ENCODE data around the gene IWS1. TPM values are rescaled to one million over a fixed set of nuclear protein-coding genes. Genes with fewer than 3 reads are reported as not detected.
A peak's percentile ranks its signal among the peaks of the same experiment; 100 is the strongest.

Gene IWS1
- total RNA-seq = 10 to 100 TPM; 24.0 to 51.8 (median 43.2) TPM

- DNase-seq (ENCODE audit: low spot score in 2 of 2) = peak; percentile 94 to 96
- Histone ChIP-seq H3K9me3 (no peaks in the 10 kb centered on the region), H3K27me3 (no peaks in the 10 kb centered on the region), H3K4me3 (peak within 1 kb of the TSS; percentile 86 to 97 (median 87)), H3K36me3 (no peaks in the 10 kb centered on the region), H3K4me1 (no peaks in the 10 kb centered on the region), H3K27ac (peak within 1 kb of the TSS; percentile 94 to 95)
- TF ChIP-seq CTCF (IDR thresholded peaks at IDR 0.05) (peak; percentile 26 to 70 (median 57)), POLR2A (IDR thresholded peaks at IDR 0.05) (peak; percentile 54), POLR2AphosphoS5 (IDR thresholded peaks at IDR 0.05) (peak; percentile 60 to 82 (median 78))
- intact Hi-C loops (cut with DNase I; ENCODE audit: low total_unique reads) = no loop called here
Measured at GRCh38 chr2:127526132-127527000, at the start of gene IWS1. IWS1 (minus strand) TSS chr2:127526489; CDS start chr2:127526208, 281 bp downstream.

GRCh38 chr2:127575941-127576432 lies 49.7 kb upstream of the IWS1 start:
- no peak for DNase-seq (ENCODE audit: low spot score in 2 of 2)
- H3K27ac ChIP-seq = peak overlapping the region in 1 of 2 donors; percentile 19
- no peaks in the 10 kb centered on the region for H3K36me3 ChIP-seq

GRCh38 chr2:127575185-127575765 lies 49.0 kb upstream of the IWS1 start:
- intact Hi-C loops (cut with DNase I; ENCODE audit: low total_unique reads) = no loop called here
- TF ChIP-seq POLR2A (IDR thresholded peaks at IDR 0.05) = no peak
- no peak for TF ChIP-seq POLR2AphosphoS5 (IDR thresholded peaks at IDR 0.05)
- TF ChIP-seq CTCF (IDR thresholded peaks at IDR 0.05) = no peak

More at GRCh38 chr2:127575941-127576432, 49.7 kb upstream of the IWS1 start:
- intact Hi-C loops (cut with DNase I; ENCODE audit: low total_unique reads) = no loop called here
- peak overlapping the region in 1 of 3 donors; percentile 22 for H3K4me3 ChIP-seq
- H3K4me1 ChIP-seq = no peaks in the 10 kb centered on the region
- H3K27me3 ChIP-seq = no peaks in the 10 kb centered on the region
- no peaks in the 10 kb centered on the region for H3K9me3 ChIP-seq
- no peak for TF ChIP-seq CTCF (IDR thresholded peaks at IDR 0.05)
- no peak for TF ChIP-seq POLR2A (IDR thresholded peaks at IDR 0.05)
- TF ChIP-seq POLR2AphosphoS5 (IDR thresholded peaks at IDR 0.05) = no peak

GRCh38 chr2:127574656-127575055 lies 48.4 kb upstream of the IWS1 start:
- Histone ChIP-seq H3K4me3 (no peak overlapping the region), H3K4me1 (no peaks in the 10 kb centered on the region), H3K27me3 (no peaks in the 10 kb centered on the region), H3K36me3 (no peaks in the 10 kb centered on the region), H3K27ac (no peak overlapping the region), H3K9me3 (no peaks in the 10 kb centered on the region)
- intact Hi-C loops (cut with DNase I; ENCODE audit: low total_unique reads) = no loop called here
- DNase-seq (ENCODE audit: low spot score in 2 of 2) = no peak
- TF ChIP-seq POLR2A (IDR thresholded peaks at IDR 0.05) = no peak
- TF ChIP-seq CTCF (IDR thresholded peaks at IDR 0.05) = no peak
- no peak for TF ChIP-seq POLR2AphosphoS5 (IDR thresholded peaks at IDR 0.05)

More at GRCh38 chr2:127575185-127575765, 49.0 kb upstream of the IWS1 start:
- Histone ChIP-seq H3K27me3 (no peaks in the 10 kb centered on the region), H3K4me3 (no peak overlapping the region), H3K9me3 (no peaks in the 10 kb centered on the region), H3K27ac (no peak overlapping the region), H3K4me1 (no peaks in the 10 kb centered on the region), H3K36me3 (no peaks in the 10 kb centered on the region)
- no peak for DNase-seq (ENCODE audit: low spot score in 2 of 2)

GRCh38 chr2:127573771-127574170 lies 47.5 kb upstream of the IWS1 start:
- no peaks in the 10 kb centered on the region for H3K9me3 ChIP-seq
- H3K4me3 ChIP-seq = no peak overlapping the region
- H3K27me3 ChIP-seq = no peaks in the 10 kb centered on the region
- intact Hi-C loops (cut with DNase I; ENCODE audit: low total_unique reads) = no loop called here
- no peak for DNase-seq (ENCODE audit: low spot score in 2 of 2)
- no peaks in the 10 kb centered on the region for H3K36me3 ChIP-seq
- H3K4me1 ChIP-seq = no peaks in the 10 kb centered on the region
- no peak for TF ChIP-seq CTCF (IDR thresholded peaks at IDR 0.05)
- no peak for TF ChIP-seq POLR2AphosphoS5 (IDR thresholded peaks at IDR 0.05)
- TF ChIP-seq POLR2A (IDR thresholded peaks at IDR 0.05) = no peak
- no peak overlapping the region for H3K27ac ChIP-seq

Data from breast epithelium (tissue), 4 donors.